HCT116 (cell line): ENCODE measurements around the gene SAC3D1.

Source experiments
- CBX3 ChIP-seq: IDR thresholded peaks from 2 replicates; pipeline ENCODE4 v1.6.1; 2012; ENCODE audit warnings: low read depth
- EGR1 ChIP-seq: IDR thresholded peaks from 2 replicates; pipeline ENCODE4 v1.6.1; 2012; ENCODE audit warnings: low read depth
- EZH2 ChIP-seq: fragments of 200-600 bp; sonication (generic); IDR thresholded peaks from 2 replicates; pipeline ENCODE4 v1.6.1; 2017; ENCODE audit warnings: antibody characterized with exemption, mixed run types
- JUND ChIP-seq: IDR thresholded peaks from 2 replicates; pipeline ENCODE4 v1.6.1; 2012
- POLR2A ChIP-seq: IDR thresholded peaks from 2 replicates; pipeline ENCODE4 v1.7.0; 2011; ENCODE audit warnings: borderline replicate concordance; ENCODE audit not compliant: insufficient read depth, insufficient read length; ENCODE audit errors: extremely low read depth
- POLR2AphosphoS5 ChIP-seq: IDR thresholded peaks from 2 replicates; pipeline ENCODE4 v1.6.1; 2011; ENCODE audit warnings: mild to moderate bottlenecking, low read depth, low read length, moderate library complexity
- RAD21 ChIP-seq: IDR thresholded peaks from 2 replicates; pipeline ENCODE4 v1.6.1; 2012; ENCODE audit warnings: low read depth, mild to moderate bottlenecking
- SIN3A ChIP-seq: IDR thresholded peaks from 2 replicates; pipeline ENCODE4 v1.6.1; 2012; ENCODE audit warnings: low read depth
- ZNF274 ChIP-seq: fragments of 200-500 bp; sonication (Bioruptor generic); IDR thresholded peaks from 2 replicates; pipeline ENCODE4 v1.6.1; 2014; ENCODE audit warnings: mild to moderate bottlenecking, low read depth, low read length, inconsistent platforms
- TF ChIP-seq, protein P1 (sequence below), 3 experiments: fragments of 200-600 bp in 1 of 3; sonication (generic) in 1 of 3; IDR thresholded peaks in 2 of 3; conservative IDR thresholded peaks in 1 of 3; 2 replicates each; pipeline ENCODE4 v1.5.1; 2012 to 2017; ENCODE audit warnings: low read depth in 2 of 3, low read length in 2 of 3, antibody characterized with exemption in 1 of 3, borderline replicate concordance in 1 of 3, control low read depth in 1 of 3, mild to moderate bottlenecking in 1 of 3, mixed read lengths in 1 of 3, mixed run types in 1 of 3, moderate library complexity in 1 of 3; ENCODE audit not compliant: insufficient read depth in 1 of 3
- TF ChIP-seq, protein P2 (sequence below): IDR thresholded peaks from 2 replicates; pipeline ENCODE4 v1.6.1; 2012

DNA sequence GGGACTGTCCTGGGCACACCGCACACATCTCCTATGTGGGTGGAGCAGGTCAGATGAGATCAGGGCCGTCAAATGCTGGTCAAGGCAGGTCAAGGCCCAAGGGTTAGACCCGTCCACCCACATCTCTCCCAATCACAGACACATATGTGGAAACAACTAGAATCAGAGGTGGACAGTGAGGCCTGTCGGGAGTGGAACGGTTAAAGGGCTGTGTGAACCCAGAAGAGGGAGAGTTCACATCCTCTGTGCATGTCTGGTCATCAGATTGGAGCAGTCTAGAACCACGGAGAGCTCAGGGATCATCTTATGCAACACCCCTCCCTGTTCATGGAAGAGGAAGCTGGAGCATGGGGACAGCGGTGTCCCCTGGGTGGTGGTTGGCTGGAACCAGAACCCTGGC is 21.2 kb upstream of the SAC3D1 start:
- TF ChIP-seq POLR2A (no peak), EZH2 (no peak), CBX3 (no peak), RAD21 (no peak), SIN3A (no peak), ZNF274 (no peak), EGR1 (no peak), POLR2AphosphoS5 (no peak), JUND (no peak)
- TF ChIP-seq, protein P1, sequence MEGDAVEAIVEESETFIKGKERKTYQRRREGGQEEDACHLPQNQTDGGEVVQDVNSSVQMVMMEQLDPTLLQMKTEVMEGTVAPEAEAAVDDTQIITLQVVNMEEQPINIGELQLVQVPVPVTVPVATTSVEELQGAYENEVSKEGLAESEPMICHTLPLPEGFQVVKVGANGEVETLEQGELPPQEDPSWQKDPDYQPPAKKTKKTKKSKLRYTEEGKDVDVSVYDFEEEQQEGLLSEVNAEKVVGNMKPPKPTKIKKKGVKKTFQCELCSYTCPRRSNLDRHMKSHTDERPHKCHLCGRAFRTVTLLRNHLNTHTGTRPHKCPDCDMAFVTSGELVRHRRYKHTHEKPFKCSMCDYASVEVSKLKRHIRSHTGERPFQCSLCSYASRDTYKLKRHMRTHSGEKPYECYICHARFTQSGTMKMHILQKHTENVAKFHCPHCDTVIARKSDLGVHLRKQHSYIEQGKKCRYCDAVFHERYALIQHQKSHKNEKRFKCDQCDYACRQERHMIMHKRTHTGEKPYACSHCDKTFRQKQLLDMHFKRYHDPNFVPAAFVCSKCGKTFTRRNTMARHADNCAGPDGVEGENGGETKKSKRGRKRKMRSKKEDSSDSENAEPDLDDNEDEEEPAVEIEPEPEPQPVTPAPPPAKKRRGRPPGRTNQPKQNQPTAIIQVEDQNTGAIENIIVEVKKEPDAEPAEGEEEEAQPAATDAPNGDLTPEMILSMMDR (IDR thresholded peaks at IDR 0.05 in 2 of 3, conservative IDR thresholded peaks at IDR 0.05 in 1 of 3; ENCODE audit: borderline replicate concordance in 1 of 3, insufficient read depth in 1 of 3, low read depth in 2 of 3, low read length in 2 of 3): no peak
- TF ChIP-seq, protein P2, sequence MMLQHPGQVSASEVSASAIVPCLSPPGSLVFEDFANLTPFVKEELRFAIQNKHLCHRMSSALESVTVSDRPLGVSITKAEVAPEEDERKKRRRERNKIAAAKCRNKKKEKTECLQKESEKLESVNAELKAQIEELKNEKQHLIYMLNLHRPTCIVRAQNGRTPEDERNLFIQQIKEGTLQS: no peak
